ENCODE measurements around the gene CCDC3.

The CCDC3 gene

DNA sequence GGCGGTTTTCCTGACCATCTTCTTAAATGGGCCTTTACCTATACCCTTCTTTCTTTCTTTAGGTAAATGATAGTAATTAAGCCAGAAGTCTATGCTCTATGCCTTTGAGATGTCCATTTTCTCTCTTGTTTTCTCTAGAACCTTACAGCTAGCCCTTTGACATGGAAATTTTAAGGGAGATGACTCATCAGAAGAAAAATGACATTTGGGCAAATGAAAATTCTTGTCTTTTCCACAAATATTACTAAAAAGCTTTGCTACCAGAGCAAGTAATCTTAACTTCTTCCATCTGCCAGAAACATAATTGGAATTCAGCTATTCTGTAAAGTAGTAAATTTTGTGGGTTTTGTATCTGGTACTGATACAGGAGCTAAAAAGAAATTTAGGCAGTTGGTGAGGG, 59.5 kb downstream of the CCDC3 start:
- Histone ChIP-seq H3K27me3 (ENCODE audit: control insufficient read depth, insufficient read depth, low read length) (no peaks in the 10 kb centered on the region), H3K9ac (ENCODE audit: low read length) (no peak overlapping the region), H3K9me3 (ENCODE audit: control insufficient read depth, low read depth, low read length) (no peaks in the 10 kb centered on the region), H3K36me3 (ENCODE audit: control insufficient read depth, low read depth, low read length) (no peaks in the 10 kb centered on the region), H3K4me3 (ENCODE audit: low read length) (no peak overlapping the region), H3K4me1 (ENCODE audit: control insufficient read depth, low read depth, low read length) (peaks cover 7% of the 10 kb centered on the region), H3K27ac (ENCODE audit: low read length) (no peak overlapping the region)

DNA sequence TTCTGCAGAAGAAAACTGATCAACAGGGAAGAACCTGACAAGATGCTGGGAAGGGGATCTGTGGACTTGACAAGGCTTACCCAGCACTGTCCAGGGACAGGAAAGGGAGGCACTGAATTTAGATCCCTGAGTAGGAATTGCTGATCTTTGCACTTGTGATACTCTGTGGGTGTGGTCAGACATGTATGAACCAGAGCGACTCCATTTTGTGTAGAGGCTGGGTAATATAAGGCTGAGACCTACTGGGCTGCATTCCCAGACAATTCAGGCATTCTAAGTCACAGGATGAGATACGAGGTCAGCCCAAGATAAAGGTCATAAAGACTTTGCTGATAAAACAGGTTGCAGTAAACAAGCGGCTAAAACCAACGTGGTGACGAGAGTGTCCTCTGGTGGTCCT, 60.7 kb downstream of the CCDC3 start:
- H3K4me3 ChIP-seq (ENCODE audit: low read length), result no peak overlapping the region
- no peaks in the 10 kb centered on the region for H3K9me3 ChIP-seq (ENCODE audit: control insufficient read depth, low read depth, low read length)
- H3K27me3 ChIP-seq (ENCODE audit: control insufficient read depth, insufficient read depth, low read length), result no peaks in the 10 kb centered on the region
- H3K4me1 ChIP-seq (ENCODE audit: control insufficient read depth, low read depth, low read length), result peaks cover 7% of the 10 kb centered on the region
- no peak overlapping the region for H3K27ac ChIP-seq (ENCODE audit: low read length)
- H3K36me3 ChIP-seq (ENCODE audit: control insufficient read depth, low read depth, low read length), result no peaks in the 10 kb centered on the region
- no peak overlapping the region for H3K9ac ChIP-seq (ENCODE audit: low read length)

DNA sequence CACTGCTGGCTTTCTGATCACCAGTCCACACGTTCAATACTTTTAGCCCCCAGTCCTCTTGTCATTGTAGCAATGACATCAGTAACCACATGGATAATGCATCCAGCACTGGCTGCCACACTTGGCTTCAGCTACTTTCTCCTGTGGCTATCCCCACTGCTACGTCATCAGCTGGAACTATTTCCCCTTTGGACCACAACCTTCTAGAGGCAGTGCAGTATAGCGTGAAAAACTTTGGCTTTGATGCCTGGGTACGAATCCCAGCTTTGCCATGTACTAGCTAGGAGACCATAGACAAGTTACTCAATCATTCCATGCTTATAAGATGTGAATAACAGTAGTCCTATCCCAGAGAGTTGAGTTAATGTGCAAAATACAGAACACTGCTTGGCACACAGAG, 63.2 kb downstream of the CCDC3 start:
- Histone ChIP-seq H3K4me1 (ENCODE audit: control insufficient read depth, low read depth, low read length) (peaks cover 1% of the 10 kb centered on the region), H3K4me3 (ENCODE audit: low read length) (no peak overlapping the region), H3K36me3 (ENCODE audit: control insufficient read depth, low read depth, low read length) (no peaks in the 10 kb centered on the region), H3K9me3 (ENCODE audit: control insufficient read depth, low read depth, low read length) (no peaks in the 10 kb centered on the region), H3K27me3 (ENCODE audit: control insufficient read depth, insufficient read depth, low read length) (no peaks in the 10 kb centered on the region), H3K9ac (ENCODE audit: low read length) (no peak overlapping the region), H3K27ac (ENCODE audit: low read length) (no peak overlapping the region)

DNA sequence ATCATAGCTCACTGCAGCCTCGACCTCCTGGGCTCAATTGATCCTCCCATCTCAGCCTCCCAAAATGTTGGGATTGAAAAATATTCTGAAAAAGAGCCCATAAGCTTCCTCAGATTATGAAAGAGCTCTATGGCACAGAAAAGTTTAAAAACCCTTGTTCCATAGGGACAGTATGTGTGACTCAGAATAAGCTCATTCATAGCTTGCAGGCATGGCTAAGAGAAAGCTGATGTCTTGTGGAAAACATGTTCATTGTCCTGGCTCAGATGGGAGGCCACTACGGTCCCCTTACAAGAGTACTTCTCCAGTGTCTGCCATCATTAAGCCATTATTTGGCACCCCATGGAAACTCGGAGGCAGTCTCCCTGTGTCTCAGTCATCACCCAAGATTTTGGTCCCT, 64.0 kb downstream of the CCDC3 start:
- no peaks in the 10 kb centered on the region for H3K9me3 ChIP-seq (ENCODE audit: control insufficient read depth, low read depth, low read length)
- no peak overlapping the region for H3K9ac ChIP-seq (ENCODE audit: low read length)
- H3K36me3 ChIP-seq (ENCODE audit: control insufficient read depth, low read depth, low read length), result no peaks in the 10 kb centered on the region
- no peak overlapping the region for H3K27ac ChIP-seq (ENCODE audit: low read length)
- H3K27me3 ChIP-seq (ENCODE audit: control insufficient read depth, insufficient read depth, low read length), result no peaks in the 10 kb centered on the region
- H3K4me3 ChIP-seq (ENCODE audit: low read length), result no peak overlapping the region
- H3K4me1 ChIP-seq (ENCODE audit: control insufficient read depth, low read depth, low read length), result no peaks in the 10 kb centered on the region

DNA sequence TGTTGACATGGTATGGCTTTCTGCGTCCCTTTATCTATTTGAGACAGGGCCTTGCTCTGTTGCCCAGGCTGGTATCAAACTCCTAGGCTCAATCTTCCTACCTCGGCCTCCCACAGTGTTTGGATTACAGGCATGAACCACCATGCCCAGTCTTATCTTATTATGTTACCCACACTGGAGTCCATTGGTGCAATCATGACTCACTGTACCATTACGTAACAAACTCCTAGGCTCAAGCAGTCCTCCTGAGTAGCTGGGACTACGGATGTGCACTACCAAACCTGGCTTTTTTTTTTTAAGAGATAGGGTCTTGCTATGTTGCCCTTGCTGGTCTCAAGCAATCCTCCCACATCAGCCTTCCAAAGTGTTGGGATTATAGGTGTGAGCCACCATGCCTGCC, 66.7 kb downstream of the CCDC3 start:
- Histone ChIP-seq H3K9ac (ENCODE audit: low read length) (no peak overlapping the region), H3K4me3 (ENCODE audit: low read length) (no peak overlapping the region), H3K4me1 (ENCODE audit: control insufficient read depth, low read depth, low read length) (no peaks in the 10 kb centered on the region), H3K9me3 (ENCODE audit: control insufficient read depth, low read depth, low read length) (no peaks in the 10 kb centered on the region), H3K27me3 (ENCODE audit: control insufficient read depth, insufficient read depth, low read length) (no peaks in the 10 kb centered on the region), H3K27ac (ENCODE audit: low read length) (no peak overlapping the region), H3K36me3 (ENCODE audit: control insufficient read depth, low read depth, low read length) (no peaks in the 10 kb centered on the region)

DNA sequence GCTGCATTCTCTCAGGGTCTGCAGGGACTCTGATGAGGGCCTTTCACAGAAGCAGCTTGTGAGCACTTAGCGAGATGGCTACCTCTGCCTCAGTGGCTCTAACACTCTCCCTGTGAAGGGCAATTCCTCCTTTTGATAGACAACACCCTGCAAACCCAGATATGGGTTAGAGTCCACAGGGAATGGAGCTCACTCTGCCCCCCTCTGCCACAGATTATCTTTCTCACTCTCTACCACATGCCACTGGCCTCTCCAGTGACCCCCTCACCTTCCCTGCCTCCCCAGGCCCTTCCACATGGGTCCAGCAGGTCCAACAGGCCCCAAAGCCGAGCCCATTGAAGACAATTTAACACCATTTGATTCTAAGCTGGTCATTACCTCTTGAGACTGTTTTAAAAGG, 72.1 kb downstream of the CCDC3 start:
- Histone ChIP-seq H3K36me3 (ENCODE audit: control insufficient read depth, low read depth, low read length) (no peaks in the 10 kb centered on the region), H3K4me1 (ENCODE audit: control insufficient read depth, low read depth, low read length) (no peaks in the 10 kb centered on the region), H3K27me3 (ENCODE audit: control insufficient read depth, insufficient read depth, low read length) (no peaks in the 10 kb centered on the region), H3K4me3 (ENCODE audit: low read length) (no peak overlapping the region), H3K9me3 (ENCODE audit: control insufficient read depth, low read depth, low read length) (no peaks in the 10 kb centered on the region), H3K9ac (ENCODE audit: low read length) (no peak overlapping the region), H3K27ac (ENCODE audit: low read length) (no peak overlapping the region)

DNA sequence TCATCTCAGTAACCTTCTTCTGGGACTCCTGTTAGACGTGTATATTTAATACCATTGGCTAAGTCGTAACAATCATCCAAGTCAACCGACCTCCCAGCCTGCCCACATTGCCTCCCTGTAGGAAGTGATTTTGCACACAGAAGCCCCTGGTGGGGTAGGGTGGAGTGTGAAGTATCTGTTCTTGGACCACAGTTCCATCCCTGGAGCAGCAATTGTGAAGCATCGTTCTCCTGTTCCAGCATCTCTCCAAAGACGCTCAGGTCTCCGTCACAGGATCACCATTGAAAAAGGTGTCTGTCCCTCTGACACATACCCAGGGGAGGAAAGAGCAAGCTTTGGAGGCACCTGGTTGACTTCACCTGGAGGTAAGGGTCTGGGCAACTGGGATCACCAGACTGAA, 72.9 kb downstream of the CCDC3 start:
- no peaks in the 10 kb centered on the region for H3K4me1 ChIP-seq (ENCODE audit: control insufficient read depth, low read depth, low read length)
- H3K27ac ChIP-seq (ENCODE audit: low read length), result no peak overlapping the region
- no peak overlapping the region for H3K4me3 ChIP-seq (ENCODE audit: low read length)
- no peaks in the 10 kb centered on the region for H3K27me3 ChIP-seq (ENCODE audit: control insufficient read depth, insufficient read depth, low read length)
- no peaks in the 10 kb centered on the region for H3K9me3 ChIP-seq (ENCODE audit: control insufficient read depth, low read depth, low read length)
- H3K9ac ChIP-seq (ENCODE audit: low read length), result no peak overlapping the region
- H3K36me3 ChIP-seq (ENCODE audit: control insufficient read depth, low read depth, low read length), result no peaks in the 10 kb centered on the region

DNA sequence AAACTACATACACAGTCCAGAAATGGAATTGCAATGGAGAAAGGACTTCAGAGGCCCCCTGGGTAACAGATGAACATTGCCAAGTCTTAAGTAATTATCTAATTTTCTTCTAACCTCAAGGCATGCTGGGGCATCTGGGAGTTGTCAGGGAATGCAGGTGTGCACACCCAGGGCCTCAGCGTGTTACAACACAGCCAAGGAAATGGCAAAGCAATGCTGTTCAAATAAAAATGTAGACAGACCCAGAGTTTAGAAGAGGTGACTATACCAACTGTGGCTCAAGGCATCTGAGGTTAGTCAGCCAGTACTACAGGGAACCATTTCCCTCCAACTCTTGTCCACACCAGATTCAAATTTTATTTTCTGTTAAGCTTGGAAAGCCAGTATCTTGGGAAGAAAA, 73.6 kb downstream of the CCDC3 start:
- Histone ChIP-seq H3K36me3 (ENCODE audit: control insufficient read depth, low read depth, low read length) (no peaks in the 10 kb centered on the region), H3K9ac (ENCODE audit: low read length) (no peak overlapping the region), H3K27me3 (ENCODE audit: control insufficient read depth, insufficient read depth, low read length) (no peaks in the 10 kb centered on the region), H3K9me3 (ENCODE audit: control insufficient read depth, low read depth, low read length) (no peaks in the 10 kb centered on the region), H3K4me1 (ENCODE audit: control insufficient read depth, low read depth, low read length) (no peaks in the 10 kb centered on the region), H3K27ac (ENCODE audit: low read length) (no peak overlapping the region), H3K4me3 (ENCODE audit: low read length) (no peak overlapping the region)

DNA sequence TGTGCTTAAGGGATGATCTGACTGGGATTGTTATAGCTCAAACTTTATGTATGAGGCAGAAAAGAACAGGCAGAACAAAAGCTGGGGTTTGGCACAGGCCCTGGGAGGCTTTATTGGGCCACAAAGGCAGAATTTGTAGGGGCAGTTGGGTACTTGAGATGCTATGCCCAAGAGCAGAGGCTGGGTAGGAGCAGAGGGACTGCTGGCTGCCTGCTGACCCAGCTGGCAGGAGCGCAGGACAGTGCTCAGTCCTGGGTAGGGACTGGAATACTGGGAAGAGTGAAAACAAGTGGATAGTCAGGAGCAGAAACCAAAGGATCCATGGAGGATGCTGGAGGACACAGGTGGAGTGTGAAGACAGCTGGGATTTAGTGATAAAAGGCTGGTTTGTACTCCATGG, 75.7 kb downstream of the CCDC3 start:
- H3K4me1 ChIP-seq (ENCODE audit: control insufficient read depth, low read depth, low read length), result no peaks in the 10 kb centered on the region
- no peaks in the 10 kb centered on the region for H3K36me3 ChIP-seq (ENCODE audit: control insufficient read depth, low read depth, low read length)
- no peaks in the 10 kb centered on the region for H3K27me3 ChIP-seq (ENCODE audit: control insufficient read depth, insufficient read depth, low read length)
- no peak overlapping the region for H3K27ac ChIP-seq (ENCODE audit: low read length)
- no peak overlapping the region for H3K4me3 ChIP-seq (ENCODE audit: low read length)
- no peaks in the 10 kb centered on the region for H3K9me3 ChIP-seq (ENCODE audit: control insufficient read depth, low read depth, low read length)
- no peak overlapping the region for H3K9ac ChIP-seq (ENCODE audit: low read length)

DNA sequence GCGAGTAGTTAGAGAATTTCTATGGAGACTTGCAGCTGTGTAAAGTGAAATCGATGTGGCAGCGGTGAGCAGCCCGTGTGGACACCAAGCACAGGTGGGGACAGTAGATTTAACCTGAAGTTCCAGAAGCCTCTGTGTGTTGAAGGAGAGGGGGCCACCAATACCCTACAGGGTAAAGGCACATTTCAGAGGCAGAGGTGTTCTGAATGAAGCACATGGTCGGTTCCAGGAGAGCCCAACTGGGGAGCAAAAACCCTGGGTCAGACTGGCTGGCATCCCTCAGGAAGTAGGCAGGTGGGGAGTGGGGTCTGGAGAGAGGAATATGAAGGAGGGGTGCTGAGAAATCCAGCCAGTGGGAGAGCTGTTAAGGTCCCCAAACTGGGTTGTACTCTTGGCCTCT, 76.6 kb downstream of the CCDC3 start:
- no peak overlapping the region for H3K27ac ChIP-seq (ENCODE audit: low read length)
- no peaks in the 10 kb centered on the region for H3K36me3 ChIP-seq (ENCODE audit: control insufficient read depth, low read depth, low read length)
- H3K9me3 ChIP-seq (ENCODE audit: control insufficient read depth, low read depth, low read length), result no peaks in the 10 kb centered on the region
- H3K4me1 ChIP-seq (ENCODE audit: control insufficient read depth, low read depth, low read length), result no peaks in the 10 kb centered on the region
- H3K27me3 ChIP-seq (ENCODE audit: control insufficient read depth, insufficient read depth, low read length), result no peaks in the 10 kb centered on the region
- H3K9ac ChIP-seq (ENCODE audit: low read length), result no peak overlapping the region
- no peak overlapping the region for H3K4me3 ChIP-seq (ENCODE audit: low read length)

DNA sequence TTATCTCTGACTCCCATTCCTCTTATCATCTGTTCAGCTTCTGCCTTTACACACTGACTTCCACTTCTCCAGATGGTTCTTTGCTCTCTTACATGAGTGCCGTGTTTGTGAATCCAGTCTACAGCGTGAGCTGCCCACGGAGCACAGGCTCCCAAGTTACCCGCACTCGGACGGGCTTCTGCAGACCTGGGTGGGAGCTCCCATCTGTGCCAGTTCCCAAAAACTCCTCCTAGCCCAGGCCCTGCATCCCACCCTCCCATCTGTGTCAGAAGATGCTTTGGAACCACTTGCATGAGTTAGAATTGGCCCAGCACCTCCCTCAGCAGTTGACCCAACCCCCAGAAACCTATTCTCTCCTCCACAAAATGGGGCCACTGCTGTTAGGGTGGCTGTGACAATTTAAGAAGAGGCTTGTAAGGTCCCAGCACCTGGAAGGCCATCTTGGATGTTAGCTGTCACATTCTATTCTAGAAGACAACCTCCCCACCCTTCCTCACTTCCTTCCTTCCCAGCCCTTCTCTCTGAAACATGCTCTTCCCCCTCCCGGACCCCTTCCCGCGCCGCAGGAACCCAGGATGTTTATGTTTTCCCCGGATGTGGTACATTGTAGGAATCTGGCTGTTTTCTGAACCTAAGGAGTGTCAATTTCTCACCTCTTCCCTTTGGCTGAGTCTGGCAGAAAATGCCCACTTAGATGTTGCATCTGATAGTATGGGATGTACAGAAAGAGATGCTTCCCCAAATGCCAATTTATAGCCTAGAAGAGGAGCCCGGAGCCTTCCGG, 79.2 kb downstream of the CCDC3 start:
- no peak overlapping the region for H3K4me3 ChIP-seq (ENCODE audit: low read length)
- no peak overlapping the region for H3K27ac ChIP-seq (ENCODE audit: low read length)
- H3K4me1 ChIP-seq (ENCODE audit: control insufficient read depth, low read depth, low read length), result no peaks in the 10 kb centered on the region
- no peak overlapping the region for H3K9ac ChIP-seq (ENCODE audit: low read length)
- H3K36me3 ChIP-seq (ENCODE audit: control insufficient read depth, low read depth, low read length), result no peaks in the 10 kb centered on the region
- H3K27me3 ChIP-seq (ENCODE audit: control insufficient read depth, insufficient read depth, low read length), result no peaks in the 10 kb centered on the region
- H3K9me3 ChIP-seq (ENCODE audit: control insufficient read depth, low read depth, low read length), result no peaks in the 10 kb centered on the region

DNA sequence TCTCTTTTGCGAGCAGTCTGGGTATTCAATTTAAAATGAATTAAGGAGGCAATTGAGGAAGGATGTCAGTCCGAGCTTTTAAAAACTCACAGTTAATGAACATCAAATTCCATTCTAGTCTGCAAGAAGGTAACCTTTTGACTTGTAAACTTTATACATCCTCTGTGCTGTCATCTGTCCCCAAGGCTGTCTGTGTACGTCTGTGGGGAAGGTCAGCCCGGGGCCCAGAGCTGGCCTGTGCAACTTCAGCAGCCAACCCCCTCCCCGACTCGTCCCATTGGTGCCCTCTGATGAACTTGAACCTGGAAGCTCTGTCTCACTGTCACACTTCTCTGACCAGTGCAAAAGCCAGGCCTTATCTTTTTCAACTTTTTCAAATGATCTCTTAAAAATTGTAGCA, 80.3 kb downstream of the CCDC3 start:
- Histone ChIP-seq H3K9me3 (ENCODE audit: control insufficient read depth, low read depth, low read length) (no peaks in the 10 kb centered on the region), H3K27me3 (ENCODE audit: control insufficient read depth, insufficient read depth, low read length) (no peaks in the 10 kb centered on the region), H3K27ac (ENCODE audit: low read length) (no peak overlapping the region), H3K36me3 (ENCODE audit: control insufficient read depth, low read depth, low read length) (no peaks in the 10 kb centered on the region), H3K9ac (ENCODE audit: low read length) (no peak overlapping the region), H3K4me3 (ENCODE audit: low read length) (no peak overlapping the region), H3K4me1 (ENCODE audit: control insufficient read depth, low read depth, low read length) (no peaks in the 10 kb centered on the region)

All from iPS-18a (cell line).